SK-N-SH (cell line): ENCODE results near the gene IGFALS. TPM values are rescaled to one million over a fixed set of nuclear protein-coding genes. Genes with fewer than 3 reads are reported as not detected.

ENCODE experiments used
- CTCF ChIA-PET: fragments of 300-600, 350-600 bp; formaldehyde crosslinking; extraction: SDS; loops from one replicate; lab custom pipeline; 2021; lab: Yijun Ruan, JAX
- POLR2A ChIA-PET: fragments of 350-600 bp; sonication (Branson Sonifier 250); formaldehyde crosslinking; extraction: SDS; loops from one replicate; lab custom pipeline; 2020; ENCODE audit warnings: antibody characterized with exemption, inconsistent platforms; lab: Yijun Ruan, JAX
- DNase-seq: peaks from one replicate; pipeline ENCODE4 v3.0.0; 2012
- H2AFZ ChIP-seq: fragments of 200-600 bp; sonication (generic); 2 replicates; pipeline ENCODE4 v1.8.1; 2016; ENCODE audit warnings: antibody characterized with exemption, mild to moderate bottlenecking, low read depth
- H3F3A ChIP-seq: fragments of 200-600 bp; sonication (generic); replicated peaks from 2 replicates; pipeline ENCODE3; 2016; ENCODE audit warnings: antibody characterized with exemption, mild to moderate bottlenecking; ENCODE audit not compliant: insufficient read depth
- H3K27ac ChIP-seq, 2 experiments: fragments of 200-500 bp in 1 of 2; fragments of 200-600 bp in 1 of 2; sonication (Bioruptor generic) in 1 of 2; sonication (generic), shearing (Covaris generic) in 1 of 2; 2 replicates each; pipeline versions ENCODE4 v1.5.1 to v1.6.1; 2014 to 2016; ENCODE audit warnings: low read depth in 2 of 2, inconsistent platforms in 1 of 2, low read length in 1 of 2, mild to moderate bottlenecking in 1 of 2, mixed read lengths in 1 of 2
- H3K27me3 ChIP-seq: fragments of 200-600 bp; sonication (generic), shearing (Covaris generic); 2 replicates; pipeline ENCODE4 v1.6.1; 2016; ENCODE audit warnings: mixed run types; ENCODE audit not compliant: insufficient read depth
- H3K36me3 ChIP-seq, 2 experiments: fragments of 200-500 bp in 1 of 2; fragments of 200-600 bp in 1 of 2; sonication (Bioruptor generic) in 1 of 2; sonication (generic) in 1 of 2; replicated peaks in 1 of 2; 2 replicates each; pipeline versions ENCODE3 to v1.5.1; 2014 to 2016; ENCODE audit warnings: low read length in 1 of 2, mild to moderate bottlenecking in 1 of 2; ENCODE audit not compliant: insufficient read depth in 2 of 2, control insufficient read depth in 1 of 2
- H3K4me1 ChIP-seq, 2 experiments: fragments of 200-500 bp in 1 of 2; fragments of 200-600 bp in 1 of 2; sonication (Bioruptor generic) in 1 of 2; sonication (generic), shearing (Covaris generic) in 1 of 2; 2 replicates each; pipeline versions ENCODE4 v1.5.1 to v1.6.1; 2014 to 2016; ENCODE audit warnings: low read depth in 1 of 2, low read length in 1 of 2, mixed run types in 1 of 2; ENCODE audit not compliant: insufficient read depth in 2 of 2, control insufficient read depth in 1 of 2
- H3K4me2 ChIP-seq: fragments of 200-600 bp; sonication (generic), shearing (Covaris generic); 2 replicates; pipeline ENCODE4 v1.6.1; 2017; ENCODE audit warnings: mixed run types
- H3K4me3 ChIP-seq, 2 experiments: fragments of 200-500 bp in 1 of 2; fragments of 200-600 bp in 1 of 2; sonication (Bioruptor generic) in 1 of 2; sonication (generic), shearing (Covaris generic) in 1 of 2; 2 replicates each; pipeline versions ENCODE4 v1.5.1 to v1.8.1; 2014 to 2016; ENCODE audit warnings: low read depth in 2 of 2, inconsistent platforms in 1 of 2, low read length in 1 of 2, mild to moderate bottlenecking in 1 of 2, mixed read lengths in 1 of 2, moderate library complexity in 1 of 2
- H3K79me2 ChIP-seq: fragments of 200-600 bp; sonication (generic); 2 replicates; pipeline ENCODE4 v1.8.1; 2017; ENCODE audit warnings: mild to moderate bottlenecking; ENCODE audit not compliant: insufficient read depth
- H3K9ac ChIP-seq: fragments of 200-600 bp; sonication (generic); 2 replicates; pipeline ENCODE4 v1.6.1; 2017; ENCODE audit warnings: mixed run types
- H3K9me2 ChIP-seq: fragments of 200-600 bp; sonication (generic); 2 replicates; pipeline ENCODE4 v1.6.1; 2017; ENCODE audit warnings: mixed run types
- H3K9me3 ChIP-seq: fragments of 200-600 bp; sonication (generic); 2 replicates; pipeline ENCODE4 v1.6.1; 2017; ENCODE audit warnings: mixed run types, mild to moderate bottlenecking, moderate library complexity
- H4K20me1 ChIP-seq: fragments of 200-600 bp; sonication (generic); 2 replicates; pipeline ENCODE4 v1.6.1; 2017; ENCODE audit warnings: mild to moderate bottlenecking, mixed run types; ENCODE audit not compliant: insufficient read depth
- FOXJ3 ChIP-seq: sonication (generic); formaldehyde crosslinking; IDR thresholded peaks from 2 replicates; pipeline ENCODE4 v1.5.1; 2020; ENCODE audit warnings: mild to moderate bottlenecking, missing genetic modification reagents
- GABPA ChIP-seq: IDR thresholded peaks from 2 replicates; pipeline ENCODE4 v1.4.0; 2012; ENCODE audit warnings: low read depth, mild to moderate bottlenecking
- IRF3 ChIP-seq: fragments of 150-350 bp; IDR thresholded peaks from 2 replicates; pipeline ENCODE4 v1.6.1; 2016; ENCODE audit warnings: mild to moderate bottlenecking, low read depth, low read length
- MAX ChIP-seq: IDR thresholded peaks from 2 replicates; pipeline ENCODE4 v1.4.0; 2012; ENCODE audit warnings: low read depth
- POLR2AphosphoS5 ChIP-seq: IDR thresholded peaks from 2 replicates; pipeline ENCODE4 v1.6.1; 2012; ENCODE audit warnings: low read depth, low read length
- TAF1 ChIP-seq: IDR thresholded peaks from 2 replicates; pipeline ENCODE4 v1.6.1; 2012; ENCODE audit warnings: low read depth, mild to moderate bottlenecking, low read length, moderate library complexity, borderline replicate concordance
- WGBS: methylation state at CpG from one replicate; pipeline ENCODE4 v1.1.6; 2017; ENCODE audit warnings: low lambda C conversion rate; 5-methylcytosine and 5-hydroxymethylcytosine counted together
- polyA plus RNA-seq, 3 experiments: library from polyadenylated mRNA; depleted of rRNA; stranded (reverse); fragments of >200 nt; gene quantifications; 2 replicates each; pipeline ENCODE4 v1.2.3, GENCODE V29; 2012

Gene IGFALS
- polyA plus RNA-seq, 1 of the 3 experiments (the other 2 are of a cell fraction), result 0.02 TPM

GRCh38 chr16:1743376-1744337, 49.8 kb downstream of the IGFALS start:
- WGBS, result 93% methylated on average over 23 of the region's 32 CpGs
- 0 out of 2 replicates have a peak, but pooled peaks cover 4% of the 10 kb centered on the region for H3K79me2 ChIP-seq
- DNase-seq, result no peak
- H3F3A ChIP-seq, result peaks cover 14% of the 10 kb centered on the region
- no peaks in the 10 kb centered on the region for H3K9me2 ChIP-seq
- no peaks in the 10 kb centered on the region for H3K9me3 ChIP-seq
- H3K27me3 ChIP-seq, result no peaks in the 10 kb centered on the region
- no peak overlapping the region for H3K9ac ChIP-seq
- TF ChIP-seq POLR2AphosphoS5, result no peak
- no peak overlapping the region for H3K4me3 ChIP-seq
- H3K4me2 ChIP-seq, result no peak overlapping the region
- no peak overlapping the region for H3K27ac ChIP-seq
- H3K36me3 ChIP-seq, result peaks cover under 1 to 51% of the 10 kb centered on the region in 2 experiments
- ChIA-PET POLR2A (no interaction called here), CTCF (no interaction called here)
- H3K4me1 ChIP-seq, result no peaks in the 10 kb centered on the region
- H2AFZ ChIP-seq, result no peak overlapping the region
- no peaks in the 10 kb centered on the region for H4K20me1 ChIP-seq

- no peak overlapping the region for H3K4me3 ChIP-seq
- no peaks in the 10 kb centered on the region for H3K9me3 ChIP-seq
- ChIA-PET CTCF (interaction anchor here (1.1 kb wide), 1 partner anchor 18 kb away, joined by 3 read pairs; no protein-coding TSS in a partner anchor), POLR2A (interaction anchor here (0.6 kb wide), 1 partner anchor 141 kb away, joined by 3 read pairs; no protein-coding TSS in a partner anchor)
- H3K79me2 ChIP-seq, result 0 out of 2 replicates have a peak, but pooled peaks cover 4% of the 10 kb centered on the region
- no peaks in the 10 kb centered on the region for H3K4me1 ChIP-seq
- TF ChIP-seq TAF1 (no peak), GABPA (no peak), FOXJ3 (CRISPR knock-in tag) (no peak), POLR2AphosphoS5 (no peak), MAX (no peak), IRF3 (no peak)
- no peak overlapping the region for H3K4me2 ChIP-seq
- H3K27ac ChIP-seq, result no peak overlapping the region
- DNase-seq, result no peak
- H3K27me3 ChIP-seq, result no peaks in the 10 kb centered on the region
- H3K36me3 ChIP-seq, result peaks cover 0 to 34% of the 10 kb centered on the region in 2 experiments
- H3K9me2 ChIP-seq, result no peaks in the 10 kb centered on the region
- WGBS, result 99% methylated on average over 12 of the region's 19 CpGs
- peaks cover 27% of the 10 kb centered on the region for H3F3A ChIP-seq
- no peak overlapping the region for H3K9ac ChIP-seq
- H2AFZ ChIP-seq, result no peak overlapping the region
- no peaks in the 10 kb centered on the region for H4K20me1 ChIP-seq
Observed at GRCh38 chr16:1741553-1742165, 51.8 kb downstream of the IGFALS start.
